H1 (cell line): ENCODE results near the gene RAMP1. TPM values are rescaled to one million over a fixed set of nuclear protein-coding genes. Genes with fewer than 3 reads are reported as not detected.

Experiments
- CTCF ChIA-PET: fragments of 300-600 bp; sonication (Branson Sonifier 250); formaldehyde crosslinking; loops from one replicate; lab custom pipeline; 2021; ENCODE audit not compliant: partially characterized antibody; lab: Charles Lee
- POLR2A ChIA-PET: fragments of 300-600 bp; sonication (Branson Sonifier 250); formaldehyde crosslinking; loops from one replicate; lab custom pipeline; 2021; ENCODE audit warnings: inconsistent platforms; ENCODE audit not compliant: partially characterized antibody; lab: Charles Lee
- DNase-seq, 2 experiments: peaks; one replicate each; pipeline versions ENCODE4 v3.0.0 to v3.0.0-alpha.2; 2010 to 2022; ENCODE audit warnings: low spot score in 2 of 2, low read depth in 1 of 2, mixed read lengths in 1 of 2
- FAIRE-seq: peaks from 2 replicates; lab custom pipeline; 2011; peaks lifted over from hg19 to GRCh38; lab: Jason Lieb, UNC
- H2AFZ ChIP-seq: 2 replicates; pipeline ENCODE4 v1.8.1; 2012; ENCODE audit warnings: low read length, inconsistent platforms
- H2AK5ac ChIP-seq: 2 replicates; pipeline ENCODE4 v1.6.1; 2013; ENCODE audit warnings: low read depth, low read length
- H2BK120ac ChIP-seq: replicated peaks from 2 replicates; pipeline ENCODE3; 2013; ENCODE audit warnings: low read depth, low read length, inconsistent platforms
- H2BK12ac ChIP-seq: 2 replicates; pipeline ENCODE4 v1.6.1; 2013; ENCODE audit warnings: low read depth, low read length
- H2BK15ac ChIP-seq: 2 replicates; pipeline ENCODE4 v1.6.1; 2013; ENCODE audit warnings: low read length
- H2BK20ac ChIP-seq: 2 replicates; pipeline ENCODE4 v1.6.1; 2013; ENCODE audit warnings: low read length
- H2BK5ac ChIP-seq: 2 replicates; pipeline ENCODE4 v1.6.1; 2013; ENCODE audit warnings: low read depth, low read length
- H3K14ac ChIP-seq: 2 replicates; pipeline ENCODE4 v1.6.1; 2013; ENCODE audit warnings: inconsistent platforms; ENCODE audit not compliant: insufficient read length
- H3K18ac ChIP-seq: 2 replicates; pipeline ENCODE4 v1.6.1; 2013; ENCODE audit warnings: low read length; ENCODE audit errors: extremely low read depth
- H3K23ac ChIP-seq: 2 replicates; pipeline ENCODE4 v1.6.1; 2013; ENCODE audit warnings: inconsistent platforms; ENCODE audit not compliant: insufficient read length
- H3K23me2 ChIP-seq: 2 replicates; pipeline ENCODE4 v1.6.1; 2013; ENCODE audit warnings: low read depth, low read length
- H3K27ac ChIP-seq: 2 replicates; pipeline ENCODE4 v1.6.1; 2011; ENCODE audit warnings: low read depth, low read length, inconsistent platforms
- H3K27me3 ChIP-seq, 4 experiments: replicated peaks in 1 of 4; 1 replicate in 1 of 4; 2 replicates in 3 of 4; pipeline versions ENCODE4 v1.6.1 to v1.8.1; 2011 to 2013; ENCODE audit warnings: low read length in 3 of 4, mild to moderate bottlenecking in 3 of 4, inconsistent platforms in 2 of 4, mixed read lengths in 2 of 4, moderate library complexity in 1 of 4; ENCODE audit not compliant: control insufficient read depth in 3 of 4, insufficient read depth in 3 of 4; ENCODE audit errors: extremely low read depth in 1 of 4
- H3K36me3 ChIP-seq, 4 experiments: 2 replicates each; pipeline versions ENCODE4 v1.6.1 to v1.8.1; 2011 to 2013; ENCODE audit warnings: mild to moderate bottlenecking in 4 of 4, low read length in 3 of 4, moderate library complexity in 2 of 4, control low read depth in 1 of 4, inconsistent platforms in 1 of 4; ENCODE audit not compliant: insufficient read depth in 4 of 4, control insufficient read depth in 2 of 4
- H3K4ac ChIP-seq: replicated peaks from 2 replicates; pipeline ENCODE3; 2013; ENCODE audit warnings: low read length, low read depth, mixed read lengths, inconsistent platforms; ENCODE audit not compliant: insufficient read length
- H3K4me1 ChIP-seq, 4 experiments: replicated peaks in 1 of 4; 1 replicate in 1 of 4; 2 replicates in 3 of 4; pipeline versions ENCODE4 v1.6.1 to v1.8.1; 2011 to 2013; ENCODE audit warnings: low read length in 3 of 4, inconsistent platforms in 2 of 4, mixed read lengths in 1 of 4; ENCODE audit not compliant: insufficient read depth in 4 of 4, control insufficient read depth in 3 of 4
- H3K4me2 ChIP-seq, 2 experiments: 2 replicates each; pipeline versions ENCODE4 v1.6.1 to v1.8.1; 2011 to 2013; ENCODE audit warnings: low read depth in 2 of 2, low read length in 2 of 2, control low read depth in 1 of 2, inconsistent platforms in 1 of 2, mild to moderate bottlenecking in 1 of 2; ENCODE audit not compliant: insufficient read depth in 1 of 2
- H3K4me3 ChIP-seq, 4 experiments: fragments of 200-600, 300-600 bp in 1 of 4; sonication (generic), shearing (Covaris generic), sonication (Bioruptor Twin) in 1 of 4; 2 replicates each; pipeline versions ENCODE4 v1.5.1 to v1.8.1; 2011 to 2016; ENCODE audit warnings: low read length in 4 of 4, low read depth in 3 of 4, control low read depth in 2 of 4, inconsistent platforms in 2 of 4, mild to moderate bottlenecking in 2 of 4, mixed read lengths in 1 of 4, moderate library complexity in 1 of 4; ENCODE audit not compliant: insufficient read depth in 2 of 4; ENCODE audit errors: extremely low read depth in 1 of 4
- H3K56ac ChIP-seq: replicated peaks from 2 replicates; pipeline ENCODE3; 2013; ENCODE audit warnings: low read depth, mild to moderate bottlenecking, mixed read lengths, low read length, inconsistent platforms; ENCODE audit not compliant: insufficient read length
- H3K79me1 ChIP-seq: 2 replicates; pipeline ENCODE4 v1.6.1; 2013; ENCODE audit warnings: low read depth, low read length, control low read depth
- H3K79me2 ChIP-seq, 2 experiments: 2 replicates each; pipeline versions ENCODE4 v1.6.1 to v1.8.1; 2012 to 2013; ENCODE audit warnings: low read length in 2 of 2, mild to moderate bottlenecking in 2 of 2, inconsistent platforms in 1 of 2; ENCODE audit not compliant: insufficient read depth in 2 of 2, control insufficient read depth in 1 of 2
- H3K9ac ChIP-seq, 4 experiments: replicated peaks in 1 of 4; 1 replicate in 1 of 4; 2 replicates in 3 of 4; pipeline versions ENCODE4 v1.6.1 to v1.8.1; 2011 to 2013; ENCODE audit warnings: low read depth in 3 of 4, low read length in 3 of 4, control low read depth in 2 of 4, mild to moderate bottlenecking in 2 of 4, moderate library complexity in 2 of 4, inconsistent platforms in 1 of 4; ENCODE audit errors: extremely low read depth in 1 of 4
- H3K9me3 ChIP-seq, 2 experiments: 2 replicates each; pipeline versions ENCODE4 v1.6.1 to v1.8.1; 2012 to 2013; ENCODE audit warnings: mild to moderate bottlenecking in 2 of 2, moderate library complexity in 2 of 2, control low read depth in 1 of 2, inconsistent platforms in 1 of 2, low read depth in 1 of 2, low read length in 1 of 2, mixed read lengths in 1 of 2; ENCODE audit not compliant: insufficient read depth in 2 of 2
- H4K20me1 ChIP-seq, 2 experiments: replicated peaks in 1 of 2; 2 replicates each; pipeline versions ENCODE3 to v1.8.1; 2011 to 2013; ENCODE audit warnings: inconsistent platforms in 2 of 2, low read length in 2 of 2, mild to moderate bottlenecking in 1 of 2; ENCODE audit not compliant: insufficient read depth in 2 of 2, control insufficient read depth in 1 of 2
- H4K5ac ChIP-seq: 2 replicates; pipeline ENCODE4 v1.6.1; 2013; ENCODE audit warnings: low read length, low read depth, mixed read lengths, inconsistent platforms; ENCODE audit not compliant: insufficient read length
- H4K8ac ChIP-seq: 2 replicates; pipeline ENCODE4 v1.8.0; 2013; ENCODE audit warnings: mild to moderate bottlenecking, moderate library complexity, low read length, inconsistent platforms; ENCODE audit not compliant: insufficient read depth; ENCODE audit errors: extremely low read depth
- H4K91ac ChIP-seq: replicated peaks from 2 replicates; pipeline ENCODE3; 2013; ENCODE audit warnings: low read length, mixed read lengths, inconsistent platforms; ENCODE audit not compliant: insufficient read length
- BRCA1 ChIP-seq: IDR thresholded peaks from 2 replicates; pipeline ENCODE4 v1.6.1; 2012; ENCODE audit warnings: low read depth, low read length, improper control_type of control experiment
- JUND ChIP-seq: IDR thresholded peaks from 2 replicates; pipeline ENCODE4 v1.6.1; 2011; ENCODE audit warnings: mild to moderate bottlenecking, improper control_type of control experiment, low read length
- WGBS, 2 experiments: shearing (Covaris generic) in 1 of 2; methylation state at CpG; one replicate each; pipeline versions ENCODE4 v1.1.6 to v1.1.7; 2013 to 2015; ENCODE audit warnings: low lambda C conversion rate in 2 of 2, mixed read lengths in 2 of 2, inconsistent platforms in 1 of 2, low coverage in 1 of 2, missing lambda C conversion rate in 1 of 2; ENCODE audit not compliant: insufficient replicate concordance in 2 of 2, insufficient coverage in 1 of 2, insufficient read length in 1 of 2; ENCODE audit errors: extremely low coverage in 1 of 2, missing lambda C conversion rate in 1 of 2; 5-methylcytosine and 5-hydroxymethylcytosine counted together
- polyA plus RNA-seq, 7 experiments: library from polyadenylated mRNA; depleted of rRNA in 3 of 7; stranded (reverse) in 5 of 7; unstranded in 2 of 7; fragments of >200 nt in 5 of 7; fragments of 200-250 nt in 2 of 7; gene quantifications; 1 replicate in 5 of 7; 2 replicates in 1 of 7; 4 replicates in 1 of 7; pipeline versions ENCODE4 v1.2.1 to v1.2.3, GENCODE V29; 2011 to 2013; ENCODE audit warnings: missing spikeins in 2 of 7, mixed read lengths in 2 of 7
- total RNA-seq: library from RNA; stranded (reverse); fragmentation: NEBNext Ultra II Directional; extraction: Animal tissue kit (Norgen Biotek cat#: 25700); gene quantifications from 2 replicates; pipeline ENCODE4 v1.2.1, GENCODE V29; 2021

The RAMP1 gene
- total and polyA plus RNA-seq, 2 of the 8 experiments (the other 6 are each of a cell fraction or from before 2014, with no cell fraction given), result 0.65 to 4.3 TPM

GRCh38 chr2:237823544-237823943, 35.9 kb upstream of the RAMP1 start:
- H3K79me1 ChIP-seq, result no peaks in the 10 kb centered on the region
- CTCF ChIA-PET, result no interaction called here
- POLR2A ChIA-PET, result no interaction called here
- no peaks in the 10 kb centered on the region for H3K36me3 ChIP-seq
- H3K56ac ChIP-seq, result no peak overlapping the region
- no peaks in the 10 kb centered on the region for H3K23me2 ChIP-seq
- FAIRE-seq, result no peak
- no peak overlapping the region for H2BK15ac ChIP-seq
- H4K8ac ChIP-seq, result no peak overlapping the region
- H3K27ac ChIP-seq, result no peak overlapping the region
- no peak overlapping the region for H3K9ac ChIP-seq
- H4K5ac ChIP-seq, result no peak overlapping the region
- no peak overlapping the region for H2BK120ac ChIP-seq
- no peak overlapping the region for H2AFZ ChIP-seq
- no peak overlapping the region for H3K4me3 ChIP-seq
- H3K4ac ChIP-seq, result no peak overlapping the region
- H3K4me2 ChIP-seq, result no peak overlapping the region
- H2BK20ac ChIP-seq, result no peak overlapping the region
- H3K79me2 ChIP-seq, result no peaks in the 10 kb centered on the region
- H2BK12ac ChIP-seq, result no peak overlapping the region
- no peaks in the 10 kb centered on the region for H4K20me1 ChIP-seq
- no peak overlapping the region for H3K18ac ChIP-seq
- no peaks in the 10 kb centered on the region for H3K9me3 ChIP-seq
- H2AK5ac ChIP-seq, result no peak overlapping the region
- H3K4me1 ChIP-seq, result no peaks in the 10 kb centered on the region
- H3K14ac ChIP-seq, result no peak overlapping the region
- no peak for DNase-seq
- H2BK5ac ChIP-seq, result no peak overlapping the region
- whole genome bisulfite sequencing, 2 experiments, result 100% methylated on average over 2 of the region's 2 CpGs; no CpG with 5 or more reads in 1 of the 2 experiments
- no peak overlapping the region for H4K91ac ChIP-seq
- no peaks in the 10 kb centered on the region for H3K27me3 ChIP-seq
- H3K23ac ChIP-seq, result no peak overlapping the region
- TF ChIP-seq JUND (no peak), BRCA1 (no peak)
